ENCODE data around the gene RHNO1. TPM values are rescaled to one million over a fixed set of nuclear protein-coding genes. Genes with fewer than 3 reads are reported as not detected.

RHNO1 gene
- total RNA-seq, 1 donor from 2014 or later = 16.3 TPM

GRCh38 chr12:2923057-2923456 lies 46.0 kb downstream of the RHNO1 start:
- no peak for TF ChIP-seq CTCF (IDR thresholded peaks at IDR 0.05; ENCODE audit: insufficient read depth, low read length, severe bottlenecking)
- DNase-seq (ENCODE audit: low read depth) (no peak), FAIRE-seq (no peak)
- H3K27me3 ChIP-seq (ENCODE audit: control insufficient read depth, insufficient read depth, low read length) = no peaks in the 10 kb centered on the region
- peaks cover 4% of the 10 kb centered on the region for H3K36me3 ChIP-seq (ENCODE audit: control insufficient read depth, insufficient read depth, low read length)
- no peak overlapping the region for H3K4me3 ChIP-seq (ENCODE audit: low read depth, low read length)

DNA sequence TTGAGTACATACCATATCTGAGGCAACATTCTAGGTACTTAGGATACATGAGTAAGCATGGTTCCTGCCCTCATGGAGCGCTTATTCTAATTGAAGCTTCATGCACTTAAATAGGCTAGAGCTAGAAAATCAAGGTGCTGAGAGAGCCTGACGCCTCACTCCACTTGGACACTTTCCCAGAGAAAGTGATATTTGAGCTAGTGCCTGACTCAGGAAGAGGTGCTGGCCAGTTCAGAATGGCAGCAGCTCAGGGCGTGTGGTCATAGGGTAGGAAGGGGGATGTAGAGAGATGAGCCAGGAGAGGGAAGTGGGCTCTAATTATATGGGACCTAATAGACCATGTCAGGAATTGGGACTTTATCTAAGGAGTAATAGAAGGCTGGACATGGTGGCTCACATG lies 47.0 kb downstream of the RHNO1 start:
- DNase-seq (ENCODE audit: low read depth) = peak; percentile 39
- no peaks in the 10 kb centered on the region for H3K27me3 ChIP-seq (ENCODE audit: control insufficient read depth, insufficient read depth, low read length)
- FAIRE-seq = no peak
- no peak for TF ChIP-seq CTCF (IDR thresholded peaks at IDR 0.05; ENCODE audit: insufficient read depth, low read length, severe bottlenecking)
- no peak overlapping the region for H3K4me3 ChIP-seq (ENCODE audit: low read depth, low read length)
- peaks cover 4% of the 10 kb centered on the region for H3K36me3 ChIP-seq (ENCODE audit: control insufficient read depth, insufficient read depth, low read length)

DNA sequence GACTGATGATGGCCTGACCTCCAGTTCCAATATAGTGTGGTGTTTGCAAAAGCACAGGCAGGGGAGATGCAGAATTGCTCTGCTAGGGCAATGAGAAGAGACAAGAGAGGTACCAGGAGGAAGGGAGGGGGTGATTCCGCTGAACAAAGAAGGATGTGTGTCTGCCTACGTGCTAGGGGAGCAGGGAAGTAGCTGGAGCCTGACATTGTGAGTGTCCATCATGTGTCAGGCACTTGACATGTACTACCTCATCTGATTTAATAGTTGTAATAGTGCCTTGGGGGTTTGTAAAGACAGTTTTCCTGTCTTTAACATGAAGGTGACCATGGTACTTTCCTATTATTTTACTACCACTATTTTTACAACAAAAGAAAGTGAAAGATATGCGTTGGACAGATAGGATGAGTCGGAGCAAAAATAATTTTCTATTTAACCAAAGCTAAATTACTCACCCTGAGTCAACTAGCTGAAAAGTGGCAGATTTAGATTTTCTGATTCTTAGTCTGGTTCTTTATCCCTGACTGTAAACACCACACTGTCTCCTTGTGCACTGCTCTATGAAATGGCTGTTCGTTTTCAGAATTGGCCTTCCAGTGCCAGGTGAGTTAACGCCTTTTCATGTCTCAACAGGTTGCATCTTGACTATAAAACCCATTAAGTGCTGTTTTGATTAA lies 48.4 kb downstream of the RHNO1 start:
- no peak for TF ChIP-seq CTCF (IDR thresholded peaks at IDR 0.05; ENCODE audit: insufficient read depth, low read length, severe bottlenecking)
- Histone ChIP-seq H3K4me3 (ENCODE audit: low read depth, low read length) (no peak overlapping the region), H3K36me3 (ENCODE audit: control insufficient read depth, insufficient read depth, low read length) (peaks cover 4% of the 10 kb centered on the region), H3K27me3 (ENCODE audit: control insufficient read depth, insufficient read depth, low read length) (no peaks in the 10 kb centered on the region)
- peak; percentile 52 for FAIRE-seq
- DNase-seq (ENCODE audit: low read depth) = peak; percentile 74

DNA sequence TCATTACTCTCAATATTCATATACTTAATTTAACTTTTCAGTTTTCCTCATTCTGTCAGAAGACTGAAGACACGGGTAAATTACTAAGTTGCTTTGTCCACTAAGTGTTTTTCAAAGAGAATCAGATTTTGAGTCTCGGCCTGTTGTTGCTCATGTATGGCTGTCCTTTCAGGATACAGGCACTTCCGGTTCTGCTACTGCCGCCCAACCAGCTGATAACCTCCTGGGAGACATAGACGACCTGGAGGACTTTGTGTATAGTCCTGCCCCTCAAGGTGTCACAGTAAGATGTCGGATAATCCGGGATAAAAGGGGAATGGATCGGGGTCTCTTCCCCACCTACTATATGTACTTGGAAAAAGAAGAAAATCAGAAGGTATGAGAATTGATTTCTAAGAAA lies 53.8 kb downstream of the RHNO1 start:
- DNase-seq (ENCODE audit: low read depth) = no peak
- Histone ChIP-seq H3K4me3 (ENCODE audit: low read depth, low read length) (no peak overlapping the region), H3K27me3 (ENCODE audit: control insufficient read depth, insufficient read depth, low read length) (no peaks in the 10 kb centered on the region), H3K36me3 (ENCODE audit: control insufficient read depth, insufficient read depth, low read length) (peaks cover 4% of the 10 kb centered on the region)
- FAIRE-seq = no peak
- TF ChIP-seq CTCF (IDR thresholded peaks at IDR 0.05; ENCODE audit: insufficient read depth, low read length, severe bottlenecking) = no peak

GRCh38 chr12:2933586-2933985 lies 56.6 kb downstream of the RHNO1 start:
- Histone ChIP-seq H3K27me3 (ENCODE audit: control insufficient read depth, insufficient read depth, low read length) (no peaks in the 10 kb centered on the region), H3K36me3 (ENCODE audit: control insufficient read depth, insufficient read depth, low read length) (peaks cover 4% of the 10 kb centered on the region), H3K4me3 (ENCODE audit: low read depth, low read length) (no peak overlapping the region)
- TF ChIP-seq CTCF (IDR thresholded peaks at IDR 0.05; ENCODE audit: insufficient read depth, low read length, severe bottlenecking) = no peak
- DNase-seq (ENCODE audit: low read depth) = no peak
- FAIRE-seq = no peak

GRCh38 chr12:2934371-2934770 lies 57.3 kb downstream of the RHNO1 start:
- no peak for DNase-seq (ENCODE audit: low read depth)
- no peak for TF ChIP-seq CTCF (IDR thresholded peaks at IDR 0.05; ENCODE audit: insufficient read depth, low read length, severe bottlenecking)
- Histone ChIP-seq H3K4me3 (ENCODE audit: low read depth, low read length) (no peak overlapping the region), H3K27me3 (ENCODE audit: control insufficient read depth, insufficient read depth, low read length) (no peaks in the 10 kb centered on the region), H3K36me3 (ENCODE audit: control insufficient read depth, insufficient read depth, low read length) (peaks cover 4% of the 10 kb centered on the region)
- no peak for FAIRE-seq
